GM12878 (cell line): ENCODE data around the gene PTCH2.

Experiments used
- BACH1 ChIP-seq: fragments of 450-650 bp; IDR thresholded peaks from 2 replicates; pipeline ENCODE4 v1.6.1; 2017; ENCODE audit warnings: mild to moderate bottlenecking, borderline replicate concordance
- BRCA1 ChIP-seq: IDR thresholded peaks from 2 replicates; pipeline ENCODE4 v1.6.1; 2011; ENCODE audit warnings: low read depth, low read length, improper control_type of control experiment
- CHD2 ChIP-seq: IDR thresholded peaks from 2 replicates; pipeline ENCODE4 v1.6.1; 2011; ENCODE audit warnings: low read depth, low read length, improper control_type of control experiment, borderline replicate concordance
- CTCF ChIP-seq, 3 experiments: IDR thresholded peaks in 2 of 3; conservative IDR thresholded peaks in 1 of 3; 2 replicates each; pipeline ENCODE4 v1.5.1; 2011; ENCODE audit warnings: low read depth in 3 of 3, low read length in 3 of 3, mild to moderate bottlenecking in 3 of 3, control low read depth in 2 of 3, moderate library complexity in 2 of 3, inconsistent platforms in 1 of 3, mixed read lengths in 1 of 3; ENCODE audit not compliant: control insufficient read depth in 2 of 3, insufficient read depth in 1 of 3; ENCODE audit errors: extremely low read depth in 1 of 3
- EZH2 ChIP-seq: IDR thresholded peaks from 2 replicates; pipeline ENCODE4 v1.6.1; 2012; ENCODE audit warnings: low read depth, mild to moderate bottlenecking, control low read depth, inconsistent platforms, low read length, borderline replicate concordance; ENCODE audit not compliant: control insufficient read depth
- FOS ChIP-seq: IDR thresholded peaks from 3 replicates; pipeline ENCODE4 v1.6.1; 2011; ENCODE audit warnings: borderline replicate concordance; ENCODE audit not compliant: insufficient read length; ENCODE audit errors: extremely low read depth
- HCFC1 ChIP-seq: fragments of 150-350 bp; IDR thresholded peaks from 2 replicates; pipeline ENCODE4 v1.6.1; 2014; ENCODE audit warnings: low read length
- KDM1A ChIP-seq: fragments of 200-600 bp; sonication (generic); IDR thresholded peaks from 2 replicates; pipeline ENCODE4 v1.6.1; 2016; ENCODE audit warnings: borderline replicate concordance
- POLR2A ChIP-seq: IDR thresholded peaks from 2 replicates; pipeline ENCODE4 v1.6.1; 2011; ENCODE audit warnings: low read depth, mild to moderate bottlenecking, low read length
- RAD21 ChIP-seq: IDR thresholded peaks from 2 replicates; pipeline ENCODE4 v1.6.1; 2011; ENCODE audit warnings: mild to moderate bottlenecking, low read depth, low read length, moderate library complexity; ENCODE audit not compliant: insufficient read depth
- RAD51 ChIP-seq: fragments of 450-650 bp; IDR thresholded peaks from 2 replicates; pipeline ENCODE4 v1.6.1; 2016; ENCODE audit warnings: moderate library complexity, mild to moderate bottlenecking, inconsistent platforms
- SKIL ChIP-seq: fragments of 450-650 bp; IDR thresholded peaks from 2 replicates; pipeline ENCODE4 v1.6.1; 2017; ENCODE audit warnings: mild to moderate bottlenecking, low read depth, inconsistent platforms; ENCODE audit not compliant: poor library complexity, severe bottlenecking
- SP1 ChIP-seq: IDR thresholded peaks from one replicate; pipeline ENCODE4 v1.6.1; 2011; ENCODE audit warnings: low read depth, low read length
- TAF1 ChIP-seq: IDR thresholded peaks from 2 replicates; pipeline ENCODE4 v1.6.1; 2011; ENCODE audit warnings: mild to moderate bottlenecking, low read depth, low read length, borderline replicate concordance

- TF ChIP-seq RAD21 = no peak
- no peak for TF ChIP-seq CTCF (IDR thresholded peaks at IDR 0.05 in 2 of 3, conservative IDR thresholded peaks at IDR 0.05 in 1 of 3; ENCODE audit: control insufficient read depth in 2 of 3, extremely low read depth in 1 of 3, insufficient read depth in 1 of 3, low read depth in 3 of 3, low read length in 3 of 3)
- TF ChIP-seq POLR2A = 0 out of 2 replicates have a peak, but pooled peaks have one; percentile 1
- no peak for TF ChIP-seq RAD51
- no peak for TF ChIP-seq KDM1A
- no peak for TF ChIP-seq BACH1
- TF ChIP-seq EZH2 = no peak
- no peak for TF ChIP-seq FOS
- TF ChIP-seq TAF1 = no peak
- no peak for TF ChIP-seq BRCA1
- no peak for TF ChIP-seq CHD2
- TF ChIP-seq SKIL = no peak
- TF ChIP-seq SP1 = no peak
- TF ChIP-seq HCFC1 = no peak
Observed at GRCh38 chr1:44805311-44806024, 37.6 kb downstream of the PTCH2 start.
